BLaER1 (cell line): Measurements from ENCODE around the gene NPAS3.

ENCODE experiments used
- H3K27ac ChIP-seq: shearing (Covaris generic); formaldehyde crosslinking; 2 replicates; pipeline ENCODE4 v1.8.1; 2022
- H3K27me3 ChIP-seq: shearing (Covaris generic); formaldehyde crosslinking; 2 replicates; pipeline ENCODE4 v1.8.1; 2022
- H3K36me3 ChIP-seq: shearing (Covaris generic); formaldehyde crosslinking; 2 replicates; pipeline ENCODE4 v1.8.1; 2022
- H3K4me1 ChIP-seq: shearing (Covaris generic); formaldehyde crosslinking; 2 replicates; pipeline ENCODE4 v1.8.1; 2022
- H3K4me2 ChIP-seq: shearing (Covaris generic); formaldehyde crosslinking; 2 replicates; pipeline ENCODE4 v1.8.1; 2022
- H3K4me3 ChIP-seq: shearing (Covaris generic); formaldehyde crosslinking; 2 replicates; pipeline ENCODE4 v1.8.1; 2022
- H3K9ac ChIP-seq: shearing (Covaris generic); formaldehyde crosslinking; 2 replicates; pipeline ENCODE4 v1.8.1; 2022
- H3K9me3 ChIP-seq: shearing (Covaris generic); formaldehyde crosslinking; 2 replicates; pipeline ENCODE4 v1.8.1; 2022
- H4K20me1 ChIP-seq: shearing (Covaris generic); formaldehyde crosslinking; 2 replicates; pipeline ENCODE4 v1.8.1; 2022
- Cebpa-rat ChIP-seq: shearing (Covaris generic); IDR thresholded peaks from 2 replicates; pipeline ENCODE4 v1.8.1; 2022

Gene NPAS3

DNA sequence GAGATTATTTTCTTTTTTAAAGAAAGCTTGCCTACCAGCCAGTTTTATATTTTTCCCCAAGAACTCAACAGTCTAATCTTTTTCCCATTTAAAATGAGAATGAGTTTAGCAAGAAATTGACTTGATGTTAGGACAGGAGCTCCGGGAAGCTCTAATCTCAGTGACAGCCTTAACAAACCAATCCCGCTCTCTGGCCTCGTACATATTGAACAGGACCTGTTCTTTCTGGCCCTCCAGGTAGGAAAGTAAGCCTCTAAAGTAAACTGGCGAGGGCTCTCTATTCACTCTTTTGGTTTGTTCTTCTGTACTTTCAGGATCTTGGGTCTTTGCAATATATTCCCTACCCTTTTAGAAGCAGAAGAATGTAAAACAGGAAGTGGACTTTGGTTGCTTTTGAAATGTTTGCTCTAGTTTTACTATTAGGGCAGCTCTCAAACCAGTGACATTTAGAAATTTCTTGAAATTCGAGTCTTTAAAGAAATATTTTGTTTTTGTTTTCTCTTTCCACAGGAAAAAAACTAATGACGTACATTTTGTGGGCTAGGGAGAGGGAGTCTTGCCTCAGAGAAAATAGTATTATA is 17.9 kb upstream of the NPAS3 start:
- no peak overlapping the region for H3K4me3 ChIP-seq
- no peak overlapping the region for H3K9ac ChIP-seq
- H3K36me3 ChIP-seq: no peaks in the 10 kb centered on the region
- H3K4me1 ChIP-seq: no peaks in the 10 kb centered on the region
- H3K4me2 ChIP-seq: no peak overlapping the region
- H4K20me1 ChIP-seq: no peaks in the 10 kb centered on the region
- no peaks in the 10 kb centered on the region for H3K9me3 ChIP-seq
- TF ChIP-seq Cebpa-rat: no peak
- no peaks in the 10 kb centered on the region for H3K27me3 ChIP-seq
- no peak overlapping the region for H3K27ac ChIP-seq

DNA sequence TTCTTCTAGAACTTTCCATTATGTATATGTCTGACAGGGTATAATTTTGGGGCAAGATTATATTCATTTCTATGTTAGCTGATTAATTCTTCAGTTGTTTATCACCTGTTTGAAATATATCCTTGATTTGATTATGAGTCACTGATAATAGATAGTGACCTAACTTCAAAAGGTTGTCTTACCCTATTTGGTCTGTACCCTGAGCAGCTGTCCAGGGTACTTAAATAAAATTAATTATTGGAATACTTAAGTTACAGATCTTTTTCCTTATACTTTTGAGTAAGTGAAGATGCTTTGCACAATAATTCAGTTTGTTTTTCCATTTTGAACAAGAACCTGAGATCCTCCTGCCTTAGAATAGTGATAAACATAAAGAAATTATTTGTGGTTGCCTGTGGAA is 13.2 kb upstream of the NPAS3 start:
- Histone ChIP-seq H3K36me3 (no peaks in the 10 kb centered on the region), H3K4me2 (no peak overlapping the region), H3K4me3 (no peak overlapping the region), H3K27ac (no peak overlapping the region), H3K27me3 (no peaks in the 10 kb centered on the region; the same call in 1 of the 2 replicates), H3K9me3 (no peaks in the 10 kb centered on the region), H3K9ac (no peak overlapping the region), H3K4me1 (no peaks in the 10 kb centered on the region), H4K20me1 (no peaks in the 10 kb centered on the region)
- no peak for TF ChIP-seq Cebpa-rat

DNA sequence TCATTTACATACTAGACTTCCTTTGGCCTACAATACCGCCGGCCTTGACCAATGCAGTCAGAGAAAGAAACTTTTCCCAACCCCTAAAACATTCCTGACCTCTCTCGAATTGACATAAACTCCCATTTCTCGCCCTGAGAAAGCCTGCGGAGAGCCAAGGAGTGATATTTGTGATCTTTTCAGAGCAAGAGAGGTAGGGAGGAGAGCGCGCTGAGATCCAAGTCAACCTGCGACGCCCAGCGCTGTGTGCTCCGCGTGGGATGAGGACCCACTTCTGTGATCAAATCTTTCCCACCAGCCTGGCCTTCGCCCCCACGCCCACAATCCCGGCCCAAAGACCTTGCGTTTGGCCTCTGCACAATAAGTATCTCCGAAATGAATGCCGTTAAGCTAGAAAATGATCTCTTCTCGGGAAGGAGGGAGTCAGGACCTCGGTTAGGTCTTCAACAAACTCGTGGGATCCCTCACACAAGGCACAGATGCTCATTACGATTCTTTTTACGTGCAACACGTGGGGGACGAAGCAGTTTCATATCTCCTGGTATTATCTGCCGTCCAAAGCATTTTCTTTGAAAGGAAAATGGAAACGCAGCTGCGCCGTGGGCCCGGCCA is 6.3 kb upstream of the NPAS3 start:
- no peak overlapping the region for H3K9ac ChIP-seq
- no peaks in the 10 kb centered on the region for H3K36me3 ChIP-seq
- H3K4me3 ChIP-seq: peak overlapping the region; percentile 45; the same call in 1 of the 2 replicates
- H4K20me1 ChIP-seq: peaks cover 47% of the 10 kb centered on the region
- no peak overlapping the region for H3K27ac ChIP-seq
- peaks cover 10% of the 10 kb centered on the region for H3K9me3 ChIP-seq
- H3K4me1 ChIP-seq: peaks cover 16% of the 10 kb centered on the region
- peak overlapping the region; percentile 67 for H3K4me2 ChIP-seq
- H3K27me3 ChIP-seq: peaks cover 65% of the 10 kb centered on the region
- no peak for TF ChIP-seq Cebpa-rat

DNA sequence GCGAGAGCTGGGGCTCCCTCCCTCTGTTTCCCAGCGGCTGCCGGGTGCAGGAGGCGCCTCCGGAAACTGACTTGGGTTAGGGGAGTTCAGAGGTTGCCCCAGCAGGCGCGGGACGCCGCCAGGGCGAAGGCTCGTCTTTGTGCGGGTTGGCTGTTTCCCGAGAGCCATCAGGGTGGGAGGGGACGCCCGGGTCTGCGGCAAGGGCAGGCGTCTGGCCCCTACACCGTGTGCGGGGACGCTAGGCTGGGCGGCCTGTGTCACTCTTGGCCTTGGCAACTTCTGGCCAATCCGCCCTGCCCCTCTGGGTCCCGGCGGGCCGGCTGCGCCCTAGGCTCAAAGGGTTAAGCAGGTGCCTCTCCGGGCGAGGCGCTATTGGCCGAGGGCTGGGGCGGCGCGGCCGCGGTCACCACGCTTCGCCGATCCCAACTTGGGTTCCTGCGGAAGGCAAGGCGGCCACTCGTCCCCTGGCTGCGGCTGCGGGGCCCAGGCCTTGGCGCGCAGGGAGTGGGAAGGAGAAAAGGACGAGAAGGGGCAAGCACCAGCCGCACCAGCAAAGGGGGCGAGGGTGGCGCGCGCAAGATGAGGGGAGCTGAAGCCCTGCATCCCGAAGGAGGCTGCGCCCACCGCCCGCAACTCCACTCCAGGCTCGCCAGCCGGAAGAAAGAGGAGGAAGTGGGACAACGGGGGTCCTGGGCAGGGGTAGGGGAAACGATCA is 5.6 kb upstream of the NPAS3 start:
- peak overlapping the region; percentile 45 for H3K4me3 ChIP-seq
- H3K4me2 ChIP-seq: peak overlapping the region; percentile 67
- peaks cover 20% of the 10 kb centered on the region for H3K4me1 ChIP-seq
- no peak overlapping the region for H3K9ac ChIP-seq
- no peak overlapping the region for H3K27ac ChIP-seq
- TF ChIP-seq Cebpa-rat: no peak
- no peaks in the 10 kb centered on the region for H3K36me3 ChIP-seq
- peaks cover 72% of the 10 kb centered on the region for H3K27me3 ChIP-seq
- peaks cover 10% of the 10 kb centered on the region for H3K9me3 ChIP-seq
- peaks cover 54% of the 10 kb centered on the region for H4K20me1 ChIP-seq

DNA sequence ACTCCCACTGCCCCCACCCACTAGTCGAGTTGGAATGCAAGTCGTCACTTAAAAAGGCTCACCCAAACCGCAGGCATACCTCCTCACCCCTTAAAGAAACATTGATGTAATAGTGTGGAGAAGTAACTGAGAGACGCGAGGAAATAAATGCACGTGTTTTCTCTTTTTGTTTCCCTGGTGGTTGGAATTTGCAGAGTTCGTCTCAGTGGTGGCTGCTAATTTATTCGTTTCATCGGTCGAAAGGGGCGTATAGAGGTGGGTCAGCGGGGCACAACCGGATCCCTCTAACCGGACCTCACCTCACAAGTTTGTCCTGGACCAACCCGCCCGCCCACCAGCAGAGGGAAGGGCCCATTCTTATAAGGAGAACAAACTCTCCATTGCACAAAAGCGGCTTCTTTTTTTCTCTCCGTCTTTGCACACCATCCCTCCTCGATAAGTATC is 5.0 kb upstream of the NPAS3 start:
- no peak overlapping the region for H3K27ac ChIP-seq
- TF ChIP-seq Cebpa-rat: no peak
- H3K4me1 ChIP-seq: peaks cover 22% of the 10 kb centered on the region
- H3K36me3 ChIP-seq: no peaks in the 10 kb centered on the region
- H3K4me2 ChIP-seq: peak overlapping the region; percentile 67
- H3K9ac ChIP-seq: no peak overlapping the region
- peaks cover 78% of the 10 kb centered on the region for H3K27me3 ChIP-seq
- H4K20me1 ChIP-seq: peaks cover 56% of the 10 kb centered on the region
- H3K9me3 ChIP-seq: peaks cover 10% of the 10 kb centered on the region
- peak overlapping the region; percentile 45; the same call in 1 of the 2 replicates for H3K4me3 ChIP-seq

DNA sequence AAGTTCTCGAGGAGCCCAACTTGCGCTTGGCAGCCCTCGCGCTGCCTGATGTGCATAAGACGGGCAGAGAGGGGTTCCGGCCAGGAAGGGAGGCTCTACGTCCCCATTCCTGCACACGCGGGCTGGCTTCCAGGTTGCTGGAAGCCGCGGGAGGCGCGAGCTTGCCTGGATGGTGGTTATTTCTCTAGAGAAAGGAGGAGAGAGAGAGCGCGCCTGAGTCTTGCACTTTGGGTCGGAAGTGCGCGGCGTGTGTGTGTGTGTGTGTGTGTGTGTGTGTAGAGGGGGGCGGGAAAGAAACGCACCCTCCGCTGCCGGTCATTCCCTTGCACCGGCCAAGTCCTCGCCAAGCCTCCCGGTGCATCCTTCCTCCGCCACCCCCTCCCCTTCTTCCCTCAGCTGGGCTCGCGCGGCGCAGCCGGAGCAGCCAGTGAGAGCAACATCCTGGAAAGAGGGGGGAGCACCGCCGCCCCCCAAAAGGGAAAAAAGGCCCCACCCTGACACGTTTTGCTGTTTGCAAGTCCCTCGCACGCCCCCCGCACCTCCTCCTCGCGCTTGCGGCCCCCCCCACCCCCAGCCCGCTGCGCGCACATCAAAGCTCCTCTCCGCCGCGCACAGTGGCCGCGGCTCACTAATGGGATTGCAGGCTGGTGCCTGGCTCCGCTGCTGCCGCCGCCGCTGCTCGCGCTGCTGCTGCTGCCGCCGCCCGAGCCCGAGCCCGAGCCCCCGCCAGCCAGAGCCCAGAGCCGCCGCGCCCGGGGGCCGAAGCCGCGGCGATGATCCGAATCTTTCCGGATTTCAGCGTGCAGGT is 4.4 kb upstream of the NPAS3 start:
- peak overlapping the region; percentile 49; the same call in 1 of the 2 replicates for H3K4me3 ChIP-seq
- no peaks in the 10 kb centered on the region for H3K36me3 ChIP-seq
- no peak for TF ChIP-seq Cebpa-rat
- H4K20me1 ChIP-seq: peaks cover 56% of the 10 kb centered on the region
- H3K27ac ChIP-seq: no peak overlapping the region
- peak overlapping the region; percentile 67 for H3K4me2 ChIP-seq
- H3K4me1 ChIP-seq: peaks cover 22% of the 10 kb centered on the region
- no peak overlapping the region for H3K9ac ChIP-seq
- H3K9me3 ChIP-seq: peaks cover 10% of the 10 kb centered on the region
- H3K27me3 ChIP-seq: peaks cover 84% of the 10 kb centered on the region

DNA sequence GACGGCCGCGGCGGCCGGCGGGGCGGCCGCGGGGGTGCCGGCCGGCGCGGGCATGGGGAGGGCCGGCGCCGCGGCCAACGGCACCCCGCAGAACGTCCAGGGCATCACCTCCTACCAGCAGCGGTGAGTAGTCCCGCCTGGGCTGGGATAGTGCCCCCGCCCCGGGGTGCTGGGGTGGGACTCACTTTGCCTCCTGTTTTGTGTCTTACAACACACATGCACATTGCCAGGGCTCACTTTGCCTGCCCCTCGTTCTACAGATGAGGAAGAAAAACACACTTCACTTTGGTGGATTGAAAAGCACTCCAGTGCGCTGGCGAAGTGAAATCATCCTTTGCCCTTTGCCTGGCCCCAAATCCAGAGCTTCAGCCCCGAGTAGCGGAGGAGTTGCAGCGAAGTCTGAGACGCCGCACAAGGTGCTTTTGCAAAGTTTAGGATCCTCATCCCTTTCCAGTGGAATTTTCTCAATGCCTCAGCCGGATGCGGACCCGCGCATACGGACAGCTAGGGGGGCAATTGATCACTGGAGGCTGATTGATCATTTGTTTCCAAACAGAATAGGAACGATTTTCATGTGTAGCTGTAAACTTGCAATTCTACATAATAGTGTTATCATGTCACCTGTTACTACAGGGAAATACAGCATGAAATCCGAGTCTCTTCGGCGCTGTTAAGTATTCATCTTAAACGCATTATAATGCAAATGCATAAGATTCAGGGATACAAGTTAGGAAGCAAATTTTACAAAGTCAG is 3.6 kb upstream of the NPAS3 start:
- H3K36me3 ChIP-seq: no peaks in the 10 kb centered on the region
- peak overlapping the region; percentile 49; the same call in 1 of the 2 replicates for H3K4me3 ChIP-seq
- no peak overlapping the region for H3K27ac ChIP-seq
- H4K20me1 ChIP-seq: peaks cover 61% of the 10 kb centered on the region
- TF ChIP-seq Cebpa-rat: no peak
- H3K4me1 ChIP-seq: peaks cover 22% of the 10 kb centered on the region
- H3K9ac ChIP-seq: no peak overlapping the region
- peak overlapping the region; percentile 67 for H3K4me2 ChIP-seq
- H3K27me3 ChIP-seq: peaks cover 92% of the 10 kb centered on the region
- peaks cover 10% of the 10 kb centered on the region for H3K9me3 ChIP-seq

DNA sequence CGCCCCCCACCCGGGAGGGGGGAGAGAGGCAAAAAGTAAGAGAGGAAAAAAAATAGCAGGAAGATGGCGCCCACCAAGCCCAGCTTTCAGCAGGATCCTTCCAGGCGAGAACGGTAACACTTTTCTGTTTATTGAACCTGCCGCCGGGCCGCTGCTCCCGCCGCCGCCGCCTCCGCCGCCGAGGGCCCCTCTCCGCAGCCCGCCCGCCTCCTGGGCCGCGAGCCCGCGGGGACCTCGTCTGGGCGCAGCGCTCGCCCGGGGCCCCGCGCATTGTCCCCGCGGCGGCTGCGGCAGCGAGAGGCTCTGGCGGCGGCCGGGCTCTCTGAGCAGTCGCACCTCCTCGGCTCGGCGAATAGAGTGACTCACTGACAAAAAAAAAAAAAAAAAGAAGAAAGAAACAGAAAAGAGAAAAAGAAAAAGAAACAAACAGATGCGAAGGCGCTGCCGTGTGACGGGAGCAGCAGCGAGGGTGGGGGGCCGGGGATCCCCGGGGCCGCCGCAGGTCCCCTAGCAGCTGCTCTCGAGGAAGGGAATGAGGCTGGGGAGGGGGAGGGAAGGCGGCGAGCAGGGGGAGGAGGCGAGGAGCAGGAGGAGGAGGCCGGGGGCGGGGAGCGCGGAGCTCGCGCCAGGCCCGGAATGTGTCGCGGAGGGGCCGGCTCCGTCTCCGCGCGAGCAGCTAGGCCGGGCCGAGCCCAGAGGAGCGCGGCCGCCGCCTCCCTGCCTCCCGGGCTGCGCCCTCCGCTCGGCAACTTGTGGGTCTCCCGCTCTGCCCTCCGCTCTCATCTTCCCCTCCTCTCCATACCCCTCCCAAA is 781 bp downstream of the NPAS3 start:
- TF ChIP-seq Cebpa-rat: no peak
- Histone ChIP-seq H3K36me3 (no peaks in the 10 kb centered on the region), H3K27me3 (peaks cover 72% of the 10 kb centered on the region), H3K27ac (peak overlapping the region; percentile 76), H3K4me3 (peak overlapping the region; percentile 71), H3K9ac (peak overlapping the region; percentile 77), H3K4me2 (peak overlapping the region; percentile 77), H4K20me1 (peaks cover 49% of the 10 kb centered on the region), H3K9me3 (no peaks in the 10 kb centered on the region; the same call in 1 of the 2 replicates), H3K4me1 (peaks cover 5% of the 10 kb centered on the region; the same call in 1 of the 2 replicates)
